ENCODE measurements around the gene PCDHB2. TPM values are rescaled to one million over a fixed set of nuclear protein-coding genes. Genes with fewer than 3 reads are reported as not detected.

PCDHB2 gene
- 1.6 and 1.8 TPM in 2 replicates for total RNA-seq

GRCh38 chr5:141094481-141095262 is at the start of gene PCDHB2:
Gene PCDHB2 (plus strand): TSS chr5:141094615. CDS start chr5:141094791, 176 bp downstream.

GRCh38 chr5:141050622-141051520 is 43.5 kb upstream of the PCDHB2 start, which contains the start of gene PCDHB1:
Gene PCDHB1 (plus strand): TSS chr5:141051374. CDS start chr5:141051471, 97 bp downstream.

DNA sequence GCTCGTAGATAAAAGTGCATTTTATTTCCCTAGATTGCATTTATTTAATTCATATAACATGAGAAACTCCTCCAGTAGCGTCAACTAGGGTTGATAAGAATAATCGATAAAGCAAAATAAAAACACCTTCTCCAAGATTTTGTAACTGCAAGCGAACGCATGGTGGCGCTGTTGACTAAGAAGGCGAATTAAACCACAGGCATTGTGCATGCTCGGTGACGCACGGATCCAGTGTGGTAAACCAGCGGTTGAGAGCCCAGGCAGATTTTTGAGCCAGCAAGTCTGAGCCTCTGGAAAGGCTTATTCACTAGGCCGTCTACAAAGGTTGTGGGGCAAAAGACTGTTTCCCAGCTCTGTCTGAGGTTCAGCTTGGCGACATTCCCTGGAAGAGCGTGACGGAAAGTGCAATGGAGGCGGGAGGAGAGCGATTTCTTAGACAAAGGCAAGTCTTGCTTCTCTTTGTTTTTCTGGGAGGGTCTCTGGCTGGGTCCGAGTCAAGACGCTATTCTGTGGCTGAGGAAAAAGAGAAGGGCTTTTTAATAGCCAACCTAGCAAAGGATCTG is 5.9 kb downstream of the PCDHB2 start, which contains the start of gene PCDHB3:
Gene PCDHB3, plus strand, starts transcription at position 231 of the 563 bp plus-strand sequence. Its CDS starts 177 bp downstream, at position 408.

GRCh38 chr5:141121563-141121962 is 27.1 kb downstream of the PCDHB2 start, which contains the start of gene PCDHB4:
Gene PCDHB4 (plus strand): TSS chr5:141121818. CDS start chr5:141121999, 181 bp downstream.

DNA sequence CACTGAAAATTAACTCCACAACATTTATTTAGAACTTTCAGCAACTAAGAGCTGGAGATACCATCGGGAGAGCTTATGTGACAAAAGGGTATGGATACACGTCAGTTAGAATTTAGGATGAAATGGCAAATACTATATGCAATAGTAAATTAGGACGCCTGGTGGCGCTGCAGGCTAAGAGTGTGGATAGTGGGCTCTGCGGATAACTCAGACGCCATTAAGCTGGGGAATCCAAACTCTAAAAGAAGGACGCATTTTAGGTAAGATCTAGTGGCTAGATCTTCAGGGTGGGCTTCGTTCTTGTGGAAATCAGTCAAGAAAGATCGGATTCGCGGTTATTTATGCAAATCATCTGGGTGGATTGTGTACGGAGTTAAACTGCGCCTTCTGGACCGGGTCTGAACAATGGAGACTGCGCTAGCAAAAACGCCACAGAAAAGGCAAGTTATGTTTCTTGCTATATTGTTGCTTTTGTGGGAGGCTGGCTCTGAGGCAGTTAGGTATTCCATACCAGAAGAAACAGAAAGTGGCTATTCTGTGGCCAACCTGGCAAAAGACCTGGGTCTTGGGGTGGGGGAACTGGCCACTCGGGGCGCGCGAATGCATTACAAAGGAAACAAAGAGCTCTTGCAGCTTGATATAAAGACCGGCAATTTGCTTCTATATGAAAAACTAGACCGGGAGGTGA is 40.8 kb downstream of the PCDHB2 start, which contains the start of gene PCDHB5:
Gene PCDHB5, plus strand, starts transcription at position 177 of the 688 bp plus-strand sequence. Its CDS starts 229 bp downstream, at position 406.

Other genes starting within 250 kb of the PCDHB2 start
- under 0.01 and 0.18 TPM in 2 replicates for gene PCDHA9, start 246.2 kb upstream of the PCDHB2 start, total RNA-seq
- 0.14 and 0.28 TPM in 2 replicates for gene PCDHA10, start 238.7 kb upstream of the PCDHB2 start, total RNA-seq
- under 0.01 and 0.65 TPM in 2 replicates for gene PCDHA11, start 225.7 kb upstream of the PCDHB2 start, total RNA-seq
- under 0.01 and 0.09 TPM in 2 replicates for gene PCDHA12, start 219.3 kb upstream of the PCDHB2 start, total RNA-seq
- under 0.01 and 0.09 TPM in 2 replicates for gene PCDHA13, start 212.5 kb upstream of the PCDHB2 start, total RNA-seq
- gene PCDHAC1, start 168.3 kb upstream of the PCDHB2 start, total RNA-seq, result 0.14 and 0.18 TPM in 2 replicates
- gene PCDHAC2, start 128.1 kb upstream of the PCDHB2 start, total RNA-seq, result 0.14 and 0.28 TPM in 2 replicates
- gene PCDHB1, start 43.2 kb upstream of the PCDHB2 start, total RNA-seq, result not detected in 2 replicates
- 0.55 and 0.57 TPM in 2 replicates for gene PCDHB3, start 5.9 kb downstream of the PCDHB2 start, total RNA-seq
- gene PCDHB4, start 27.2 kb downstream of the PCDHB2 start, total RNA-seq, result 0.09 and 0.14 TPM in 2 replicates
- gene PCDHB5, start 40.6 kb downstream of the PCDHB2 start, total RNA-seq, result 0.57 and 1.4 TPM in 2 replicates
- under 0.01 and 0.09 TPM in 2 replicates for gene PCDHB6, start 55.4 kb downstream of the PCDHB2 start, total RNA-seq
- gene PCDHB7, start 78.0 kb downstream of the PCDHB2 start, total RNA-seq, result 0.18 and 0.71 TPM in 2 replicates
- gene PCDHB8, start 83.2 kb downstream of the PCDHB2 start, total RNA-seq, result 0.09 and 0.43 TPM in 2 replicates
- 0.18 and 0.85 TPM in 2 replicates for gene PCDHB16, start 87.8 kb downstream of the PCDHB2 start, total RNA-seq
- 0.09 and 0.14 TPM in 2 replicates for gene PCDHB9, start 92.5 kb downstream of the PCDHB2 start, total RNA-seq
- gene PCDHB10, start 97.7 kb downstream of the PCDHB2 start, total RNA-seq, result 0.28 and 0.71 TPM in 2 replicates
- 0.18 and 0.28 TPM in 2 replicates for gene PCDHB11, start 105.0 kb downstream of the PCDHB2 start, total RNA-seq
- 0.09 and 0.43 TPM in 2 replicates for gene PCDHB12, start 114.1 kb downstream of the PCDHB2 start, total RNA-seq
- gene PCDHB13, start 119.3 kb downstream of the PCDHB2 start, total RNA-seq, result 0.28 TPM in 2 replicates
- 0.46 and 0.85 TPM in 2 replicates for gene PCDHB14, start 128.7 kb downstream of the PCDHB2 start, total RNA-seq
- gene PCDHB15, start 150.8 kb downstream of the PCDHB2 start, total RNA-seq, result 0.46 and 0.71 TPM in 2 replicates
- 0.14 and 0.18 TPM in 2 replicates for gene SLC25A2, start 209.4 kb downstream of the PCDHB2 start, total RNA-seq
- gene TAF7, start 226.2 kb downstream of the PCDHB2 start, total RNA-seq, result 75.2 and 97.5 TPM in 2 replicates
- 1.1 TPM in 2 replicates for gene PCDHGA1, start 235.9 kb downstream of the PCDHB2 start, total RNA-seq
- 2.7 and 2.8 TPM in 2 replicates for gene PCDHGA2, start 244.1 kb downstream of the PCDHB2 start, total RNA-seq
- gene PCDHGA3, start 249.2 kb downstream of the PCDHB2 start, total RNA-seq, result 0.85 and 1.4 TPM in 2 replicates

Measured in smooth muscle cell of bladder (primary cell).